Lower lobe of right lung (tissue), 2 donors: ENCODE measurements around the gene TBL1X. TPM values are rescaled to one million over a fixed set of nuclear protein-coding genes. Genes with fewer than 3 reads are reported as not detected.

Experiments used
- ATAC-seq, 2 donors: fragments of 200-7000 bp; cut with Tn5 transposase; one replicate each; pipeline ENCODE4 v1.9.1; 2020 to 2022; ENCODE audit warnings: mild to moderate bottlenecking in 2 of 2, moderate library complexity in 2 of 2
- DNase-seq: peaks from one replicate; pipeline ENCODE4 v3.0.0-alpha.2; 2020
- H3K27ac ChIP-seq: fragments of 200-600 bp; one replicate; pipeline ENCODE4 v1.8.0; 2022
- H3K27me3 ChIP-seq: fragments of 200-600 bp; one replicate; pipeline ENCODE4 v1.8.0; 2022; ENCODE audit warnings: low read depth
- H3K36me3 ChIP-seq: fragments of 200-600 bp; one replicate; pipeline ENCODE4 v1.8.0; 2022; ENCODE audit warnings: mild to moderate bottlenecking
- H3K4me1 ChIP-seq: fragments of 200-600 bp; one replicate; pipeline ENCODE4 v1.8.0; 2022
- H3K4me3 ChIP-seq: fragments of 200-600 bp; one replicate; pipeline ENCODE4 v1.8.0; 2022; ENCODE audit warnings: mild to moderate bottlenecking
- H3K9me3 ChIP-seq: fragments of 200-600 bp; one replicate; pipeline ENCODE4 v1.8.0; 2022
- CTCF ChIP-seq: fragments of 200-600 bp; IDR thresholded peaks from one replicate; pipeline ENCODE4 v1.8.0; 2022; ENCODE audit warnings: antibody characterized with exemption, mild to moderate bottlenecking
- intact Hi-C: fragments of 100-400 bp; cut with DNase I; formaldehyde crosslinking; loops from one replicate; pipeline ENCODE4 v1.11.0; 2022
- long read RNA-seq: library from polyadenylated mRNA; unstranded; transcript quantifications from one replicate; pipeline ENCODE4 v2.0.0, GENCODE V29; 2021
- total RNA-seq: library from RNA; stranded (reverse); fragmentation: NEBNext Ultra II Directional; extraction: Animal tissue kit (Norgen Biotek cat#: 25700); gene quantifications from one replicate; pipeline ENCODE4 v1.2.1, GENCODE V29; 2021
- donor health status: DM: no; HTN: yes; CAD: no; lungs with severe emphysema.

The TBL1X gene
- 21.4 TPM for total RNA-seq
- long read RNA-seq, full-length matches to known transcripts: 7 of 46 reads
- long read RNA-seq, partial matches to known transcripts: 9 of 46 reads
- long read RNA-seq, other reads (novel, unspliced or antisense): 30 of 46 reads

GRCh38 chrX:9464435-9465371 is at the start of gene TBL1X:
TSS of gene TBL1X (plus strand) at chrX:9465058. CDS start at chrX:9653587, 188,529 bp downstream.
- ATAC-seq (peak; percentile 31 to 58), DNase-seq (peak; percentile 58)
- TF ChIP-seq CTCF: no peak
- intact Hi-C loops: no loop called here
- Histone ChIP-seq H3K36me3 (no peaks in the 10 kb centered on the region), H3K4me1 (peaks cover 25% of the 10 kb centered on the region), H3K27ac (peak within 1 kb of the TSS; percentile 74), H3K9me3 (no peaks in the 10 kb centered on the region), H3K27me3 (no peaks in the 10 kb centered on the region), H3K4me3 (peak within 1 kb of the TSS; percentile 66)

- Histone ChIP-seq H3K4me1 (no peaks in the 10 kb centered on the region), H3K4me3 (no peak overlapping the region), H3K9me3 (no peaks in the 10 kb centered on the region), H3K36me3 (no peaks in the 10 kb centered on the region), H3K27ac (no peak overlapping the region), H3K27me3 (no peaks in the 10 kb centered on the region)
- DNase-seq: no peak
- no peak for TF ChIP-seq CTCF
- no peak for ATAC-seq
- intact Hi-C loops: no loop called here
These were observed 48.1 kb upstream of the TBL1X start for GRCh38 chrX:9416562-9417348.

GRCh38 chrX:9418262-9418661 is 46.6 kb upstream of the TBL1X start:
- H3K4me1 ChIP-seq: no peaks in the 10 kb centered on the region
- H3K27ac ChIP-seq: no peak overlapping the region
- no peak for TF ChIP-seq CTCF
- DNase-seq (no peak), ATAC-seq (no peak)
- H3K36me3 ChIP-seq: no peaks in the 10 kb centered on the region
- intact Hi-C loops: no loop called here
- no peaks in the 10 kb centered on the region for H3K9me3 ChIP-seq
- no peaks in the 10 kb centered on the region for H3K27me3 ChIP-seq
- H3K4me3 ChIP-seq: no peak overlapping the region

DNA sequence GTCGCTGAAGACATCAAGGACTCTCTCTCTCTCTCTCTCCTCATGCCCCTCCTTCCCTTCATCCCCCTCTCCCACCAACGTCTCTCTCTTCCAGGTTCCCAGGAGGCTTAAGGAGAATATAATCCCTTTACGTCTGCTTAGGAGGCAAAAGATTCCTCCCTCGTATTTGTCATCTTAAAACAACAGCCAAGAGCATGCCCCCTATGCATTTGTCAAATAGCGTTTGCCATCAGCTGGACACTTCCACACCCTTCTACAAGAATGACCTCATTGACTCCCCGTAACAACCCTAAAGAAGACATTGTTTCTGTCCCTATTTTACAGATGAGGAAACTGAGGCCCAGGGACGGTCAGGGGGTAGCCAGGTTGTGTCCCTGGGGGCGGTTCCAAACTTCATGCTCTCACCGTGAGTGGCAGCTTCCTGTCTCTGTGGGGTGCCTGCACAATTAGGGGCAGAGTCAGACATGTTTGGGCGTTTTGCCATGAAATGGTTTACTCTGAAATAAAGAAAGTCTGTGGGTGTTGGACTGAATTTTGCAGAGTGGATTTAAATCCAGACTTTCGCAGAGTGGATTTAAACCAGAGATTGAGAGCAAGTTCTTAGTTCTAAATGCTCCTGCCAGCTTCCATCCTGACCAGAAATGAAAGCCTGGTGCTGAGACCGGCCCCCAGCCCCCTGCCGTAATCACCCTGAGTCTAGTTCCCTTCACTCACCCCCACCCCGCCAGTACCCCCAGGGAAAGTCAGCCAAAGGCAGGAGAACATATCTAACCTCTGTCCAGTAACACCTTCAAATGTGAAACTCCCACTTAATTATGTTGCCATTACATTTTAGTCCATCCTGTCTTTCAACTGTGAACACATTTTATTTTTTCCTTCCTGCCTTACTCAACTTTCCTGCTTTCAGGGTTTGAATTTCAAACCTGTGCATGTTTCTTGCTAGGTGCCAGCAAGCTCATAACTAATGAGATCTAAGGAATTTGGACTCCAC is 44.3 kb upstream of the TBL1X start:
- Histone ChIP-seq H3K36me3 (no peaks in the 10 kb centered on the region), H3K27me3 (no peaks in the 10 kb centered on the region), H3K9me3 (no peaks in the 10 kb centered on the region), H3K4me3 (no peak overlapping the region), H3K4me1 (no peaks in the 10 kb centered on the region), H3K27ac (no peak overlapping the region)
- ATAC-seq: no peak
- no peak for DNase-seq
- intact Hi-C loops: no loop called here
- no peak for TF ChIP-seq CTCF
